ENCODE measurements around the gene SP140.

Gene SP140

GRCh38 chr2:230230087-230230486, 4.6 kb downstream of the SP140 start:
- Histone ChIP-seq H3K36me3 (ENCODE audit: control insufficient read depth, insufficient read depth, low read length) (no peaks in the 10 kb centered on the region), H3K27ac (no peak overlapping the region), H2AFZ (no peak overlapping the region), H3K4me1 (no peaks in the 10 kb centered on the region), H3K9ac (no peak overlapping the region), H3K4me3 (ENCODE audit: low read depth, low read length) (no peak overlapping the region), H3K9me3 (ENCODE audit: control insufficient read depth, low read length) (no peaks in the 10 kb centered on the region), H3K27me3 (ENCODE audit: control insufficient read depth, insufficient read depth, low read length) (no peaks in the 10 kb centered on the region), H3K4me2 (ENCODE audit: low read length) (no peak overlapping the region), H3K79me2 (no peaks in the 10 kb centered on the region)
- TF ChIP-seq, protein P1, sequence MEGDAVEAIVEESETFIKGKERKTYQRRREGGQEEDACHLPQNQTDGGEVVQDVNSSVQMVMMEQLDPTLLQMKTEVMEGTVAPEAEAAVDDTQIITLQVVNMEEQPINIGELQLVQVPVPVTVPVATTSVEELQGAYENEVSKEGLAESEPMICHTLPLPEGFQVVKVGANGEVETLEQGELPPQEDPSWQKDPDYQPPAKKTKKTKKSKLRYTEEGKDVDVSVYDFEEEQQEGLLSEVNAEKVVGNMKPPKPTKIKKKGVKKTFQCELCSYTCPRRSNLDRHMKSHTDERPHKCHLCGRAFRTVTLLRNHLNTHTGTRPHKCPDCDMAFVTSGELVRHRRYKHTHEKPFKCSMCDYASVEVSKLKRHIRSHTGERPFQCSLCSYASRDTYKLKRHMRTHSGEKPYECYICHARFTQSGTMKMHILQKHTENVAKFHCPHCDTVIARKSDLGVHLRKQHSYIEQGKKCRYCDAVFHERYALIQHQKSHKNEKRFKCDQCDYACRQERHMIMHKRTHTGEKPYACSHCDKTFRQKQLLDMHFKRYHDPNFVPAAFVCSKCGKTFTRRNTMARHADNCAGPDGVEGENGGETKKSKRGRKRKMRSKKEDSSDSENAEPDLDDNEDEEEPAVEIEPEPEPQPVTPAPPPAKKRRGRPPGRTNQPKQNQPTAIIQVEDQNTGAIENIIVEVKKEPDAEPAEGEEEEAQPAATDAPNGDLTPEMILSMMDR (IDR thresholded peaks at IDR 0.05), result no peak

DNA sequence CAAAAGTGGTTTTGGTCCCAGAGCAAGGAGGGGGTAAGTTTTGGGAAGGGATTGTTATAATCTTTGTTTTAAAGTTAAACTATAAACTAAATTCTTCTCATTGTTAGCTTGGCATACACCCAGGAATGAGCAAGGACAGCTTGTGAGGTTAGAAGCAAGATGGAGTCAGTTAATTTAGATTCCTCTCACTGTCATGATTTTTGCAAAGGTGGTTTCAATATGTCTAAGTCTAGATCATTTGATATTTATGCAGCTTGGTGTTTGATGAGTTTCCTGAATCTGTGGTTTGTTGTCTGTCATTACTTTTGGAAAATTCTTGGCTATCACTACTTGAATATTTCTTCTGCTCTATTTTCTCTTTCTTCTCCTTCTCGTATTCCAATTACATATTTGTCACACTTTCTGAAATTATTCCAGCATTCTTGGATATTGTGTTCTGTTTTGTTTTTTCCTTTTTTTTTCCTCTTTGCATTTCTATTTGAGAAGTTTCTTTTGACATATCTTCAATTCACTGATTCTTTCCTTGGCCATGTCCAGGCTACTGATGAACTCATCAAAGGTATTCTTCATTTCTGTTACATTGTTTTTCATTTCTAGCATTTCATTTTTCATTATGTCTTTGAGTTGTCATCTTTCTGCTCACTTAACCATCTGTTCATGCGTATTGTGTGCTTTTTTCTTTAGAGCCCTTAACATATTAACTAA, 5.1 kb downstream of the SP140 start:
- Histone ChIP-seq H3K79me2 (no peaks in the 10 kb centered on the region), H3K4me1 (no peaks in the 10 kb centered on the region), H2AFZ (no peak overlapping the region), H3K9me3 (ENCODE audit: control insufficient read depth, low read length) (no peaks in the 10 kb centered on the region), H3K4me2 (ENCODE audit: low read length) (no peak overlapping the region), H3K4me3 (ENCODE audit: low read depth, low read length) (no peak overlapping the region), H3K9ac (no peak overlapping the region), H3K27me3 (ENCODE audit: control insufficient read depth, insufficient read depth, low read length) (no peaks in the 10 kb centered on the region), H3K27ac (no peak overlapping the region), H3K36me3 (ENCODE audit: control insufficient read depth, insufficient read depth, low read length) (no peaks in the 10 kb centered on the region)
- TF ChIP-seq, protein P1 (IDR thresholded peaks at IDR 0.05), result no peak

DNA sequence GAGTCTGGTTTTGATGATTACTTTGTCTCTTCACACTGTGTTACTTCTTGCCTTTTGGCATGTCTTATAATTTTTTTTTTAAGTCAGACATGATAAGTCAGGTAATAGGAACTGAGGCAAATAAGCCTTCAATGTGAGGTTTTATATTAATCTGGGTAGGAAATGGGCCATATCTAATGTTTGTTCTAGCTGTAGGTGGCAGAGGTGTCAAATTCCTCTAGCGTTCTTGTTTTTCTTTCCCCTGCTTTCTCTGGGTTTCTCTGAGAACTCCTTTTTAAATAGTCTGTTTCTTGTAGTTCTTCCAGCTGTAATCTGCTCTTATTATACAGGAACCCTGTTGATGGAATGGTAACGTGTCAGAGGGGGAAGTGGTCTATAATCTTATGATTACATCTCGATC, 5.7 kb downstream of the SP140 start:
- no peaks in the 10 kb centered on the region for H3K9me3 ChIP-seq (ENCODE audit: control insufficient read depth, low read length)
- H3K4me1 ChIP-seq, result no peaks in the 10 kb centered on the region
- H3K79me2 ChIP-seq, result no peaks in the 10 kb centered on the region
- no peaks in the 10 kb centered on the region for H3K36me3 ChIP-seq (ENCODE audit: control insufficient read depth, insufficient read depth, low read length)
- TF ChIP-seq, protein P1 (IDR thresholded peaks at IDR 0.05), result no peak
- no peak overlapping the region for H3K9ac ChIP-seq
- no peak overlapping the region for H2AFZ ChIP-seq
- no peak overlapping the region for H3K4me3 ChIP-seq (ENCODE audit: low read depth, low read length)
- no peak overlapping the region for H3K4me2 ChIP-seq (ENCODE audit: low read length)
- H3K27me3 ChIP-seq (ENCODE audit: control insufficient read depth, insufficient read depth, low read length), result no peaks in the 10 kb centered on the region
- no peak overlapping the region for H3K27ac ChIP-seq

- Histone ChIP-seq H2AFZ (no peak overlapping the region), H3K36me3 (ENCODE audit: control insufficient read depth, insufficient read depth, low read length) (no peaks in the 10 kb centered on the region), H3K4me3 (ENCODE audit: low read depth, low read length) (no peak overlapping the region), H3K9ac (no peak overlapping the region), H3K9me3 (ENCODE audit: control insufficient read depth, low read length) (no peaks in the 10 kb centered on the region), H3K27me3 (ENCODE audit: control insufficient read depth, insufficient read depth, low read length) (no peaks in the 10 kb centered on the region), H3K27ac (no peak overlapping the region), H3K4me1 (no peaks in the 10 kb centered on the region), H3K79me2 (no peaks in the 10 kb centered on the region), H3K4me2 (ENCODE audit: low read length) (no peak overlapping the region)
- TF ChIP-seq, protein P1 (IDR thresholded peaks at IDR 0.05), result no peak
These were observed 8.7 kb downstream of the SP140 start for GRCh38 chr2:230234122-230234722.

DNA sequence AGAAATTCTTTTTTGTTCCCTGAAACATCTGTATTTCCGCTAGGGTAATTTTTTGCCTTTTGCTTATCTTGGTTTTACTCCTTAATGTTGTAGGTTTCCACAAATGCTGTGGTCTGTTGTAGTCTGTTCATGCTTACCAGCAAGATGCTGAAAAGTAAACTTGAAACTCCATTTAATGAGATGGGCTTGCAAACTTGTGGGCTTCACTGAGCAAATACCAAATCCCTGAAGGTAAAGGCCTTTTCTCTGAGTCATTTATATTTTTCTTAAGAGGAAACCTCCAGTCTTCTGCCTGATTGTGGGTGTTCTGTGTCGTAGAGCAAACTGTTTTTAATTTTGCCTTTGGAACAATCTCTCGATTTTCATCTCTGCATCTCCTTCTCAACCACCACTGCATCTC, 9.3 kb downstream of the SP140 start:
- H3K9ac ChIP-seq, result no peak overlapping the region
- TF ChIP-seq, protein P1 (IDR thresholded peaks at IDR 0.05), result no peak
- H2AFZ ChIP-seq, result no peak overlapping the region
- H3K27ac ChIP-seq, result no peak overlapping the region
- no peaks in the 10 kb centered on the region for H3K79me2 ChIP-seq
- H3K4me2 ChIP-seq (ENCODE audit: low read length), result no peak overlapping the region
- no peaks in the 10 kb centered on the region for H3K4me1 ChIP-seq
- H3K36me3 ChIP-seq (ENCODE audit: control insufficient read depth, insufficient read depth, low read length), result no peaks in the 10 kb centered on the region
- no peaks in the 10 kb centered on the region for H3K27me3 ChIP-seq (ENCODE audit: control insufficient read depth, insufficient read depth, low read length)
- no peak overlapping the region for H3K4me3 ChIP-seq (ENCODE audit: low read depth, low read length)
- H3K9me3 ChIP-seq (ENCODE audit: control insufficient read depth, low read length), result no peaks in the 10 kb centered on the region

Measured in parathyroid adenoma (tissue), 2 donors.